Neutrophil (primary cell): ENCODE results near the gene MAPRE3.

Source experiments
- H3K27ac ChIP-seq: fragments of 200-600 bp; sonication (generic); 2 replicates; pipeline ENCODE4 v1.5.1; 2016; ENCODE audit warnings: mild to moderate bottlenecking, moderate library complexity
- H3K27me3 ChIP-seq: fragments of 200-600 bp; sonication (generic); 2 replicates; pipeline ENCODE4 v1.6.0; 2016; ENCODE audit warnings: mild to moderate bottlenecking
- H3K36me3 ChIP-seq: fragments of 200-600 bp; sonication (generic); 2 replicates; pipeline ENCODE4 v1.5.1; 2017
- H3K4me1 ChIP-seq, 2 experiments: fragments of 200-600 bp in 1 of 2; sonication (generic) in 1 of 2; 1 replicate in 1 of 2; 2 replicates in 1 of 2; pipeline versions ENCODE4 v1.5.1 to v1.6.1; 2013 to 2016; ENCODE audit warnings: low read depth in 1 of 2, low read length in 1 of 2, mild to moderate bottlenecking in 1 of 2, moderate library complexity in 1 of 2; ENCODE audit not compliant: control insufficient read depth in 1 of 2, insufficient read depth in 1 of 2
- H3K4me3 ChIP-seq, 2 experiments: fragments of 200-600 bp in 1 of 2; sonication (generic) in 1 of 2; 1 replicate in 1 of 2; 2 replicates in 1 of 2; pipeline ENCODE4 v1.5.1; 2013 to 2016; ENCODE audit warnings: low read depth in 1 of 2, low read length in 1 of 2, mild to moderate bottlenecking in 1 of 2, moderate library complexity in 1 of 2
- H3K9me3 ChIP-seq: fragments of 200-600 bp; sonication (generic); 2 replicates; pipeline ENCODE4 v1.5.1; 2016
- TF ChIP-seq, protein P1 (sequence below): fragments of 200-600 bp; sonication (generic); IDR thresholded peaks from 2 replicates; pipeline ENCODE4 v1.5.1; 2016; ENCODE audit warnings: antibody characterized with exemption

The MAPRE3 gene

GRCh38 chr2:26974352-26974751, 3.9 kb downstream of the MAPRE3 start:
- Histone ChIP-seq H3K4me1 (peaks cover 14 to 15% of the 10 kb centered on the region in 2 experiments), H3K27ac (no peak overlapping the region), H3K9me3 (no peaks in the 10 kb centered on the region), H3K27me3 (peaks cover 69% of the 10 kb centered on the region), H3K4me3 (no peak overlapping the region), H3K36me3 (no peaks in the 10 kb centered on the region)
- TF ChIP-seq, protein P1, sequence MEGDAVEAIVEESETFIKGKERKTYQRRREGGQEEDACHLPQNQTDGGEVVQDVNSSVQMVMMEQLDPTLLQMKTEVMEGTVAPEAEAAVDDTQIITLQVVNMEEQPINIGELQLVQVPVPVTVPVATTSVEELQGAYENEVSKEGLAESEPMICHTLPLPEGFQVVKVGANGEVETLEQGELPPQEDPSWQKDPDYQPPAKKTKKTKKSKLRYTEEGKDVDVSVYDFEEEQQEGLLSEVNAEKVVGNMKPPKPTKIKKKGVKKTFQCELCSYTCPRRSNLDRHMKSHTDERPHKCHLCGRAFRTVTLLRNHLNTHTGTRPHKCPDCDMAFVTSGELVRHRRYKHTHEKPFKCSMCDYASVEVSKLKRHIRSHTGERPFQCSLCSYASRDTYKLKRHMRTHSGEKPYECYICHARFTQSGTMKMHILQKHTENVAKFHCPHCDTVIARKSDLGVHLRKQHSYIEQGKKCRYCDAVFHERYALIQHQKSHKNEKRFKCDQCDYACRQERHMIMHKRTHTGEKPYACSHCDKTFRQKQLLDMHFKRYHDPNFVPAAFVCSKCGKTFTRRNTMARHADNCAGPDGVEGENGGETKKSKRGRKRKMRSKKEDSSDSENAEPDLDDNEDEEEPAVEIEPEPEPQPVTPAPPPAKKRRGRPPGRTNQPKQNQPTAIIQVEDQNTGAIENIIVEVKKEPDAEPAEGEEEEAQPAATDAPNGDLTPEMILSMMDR, result no peak

DNA sequence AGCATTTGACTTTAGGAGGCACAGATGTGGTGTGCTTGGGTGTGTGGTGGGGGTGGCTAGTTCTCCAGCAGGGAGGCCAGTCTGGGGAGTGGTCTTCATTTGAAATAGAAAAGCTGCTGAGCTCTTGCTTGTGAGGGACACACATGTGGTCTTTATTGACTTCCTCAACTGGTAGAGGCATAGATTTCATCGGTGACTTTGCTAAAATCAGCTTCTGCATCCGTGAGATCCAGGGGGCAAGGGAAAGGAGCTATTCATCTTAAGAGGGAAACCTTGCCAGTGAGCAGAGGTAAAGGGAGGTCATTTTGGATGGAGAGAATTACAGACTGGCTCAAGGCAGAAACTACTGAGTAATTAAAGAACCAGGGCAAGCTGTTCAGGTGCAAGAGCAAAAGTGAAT, 4.7 kb downstream of the MAPRE3 start:
- Histone ChIP-seq H3K9me3 (no peaks in the 10 kb centered on the region), H3K4me3 (no peak overlapping the region), H3K27me3 (peaks cover 61% of the 10 kb centered on the region), H3K27ac (no peak overlapping the region), H3K4me1 (peaks cover 12 to 15% of the 10 kb centered on the region in 2 experiments), H3K36me3 (no peaks in the 10 kb centered on the region)
- TF ChIP-seq, protein P1, result no peak

DNA sequence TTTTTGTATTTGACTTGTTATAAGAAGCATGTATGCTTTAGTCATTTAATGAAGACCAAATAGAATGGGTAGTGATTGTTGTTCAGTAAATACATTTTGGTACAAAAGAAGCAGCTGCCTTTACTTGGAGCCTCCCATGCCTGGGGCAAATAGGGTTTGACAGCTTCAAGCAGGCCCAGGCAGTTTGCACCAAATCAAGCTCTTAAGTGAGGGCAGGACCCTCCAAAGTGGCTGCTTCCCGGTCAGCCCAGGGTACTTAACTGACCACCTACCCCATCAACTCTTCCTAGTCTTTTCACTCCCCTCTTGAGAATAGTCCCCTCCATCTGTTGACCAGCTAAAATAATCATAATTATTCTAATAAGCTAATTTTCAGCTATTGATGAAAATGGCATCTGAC, 5.2 kb downstream of the MAPRE3 start:
- TF ChIP-seq, protein P1, result no peak
- peaks cover 10 to 14% of the 10 kb centered on the region in 2 experiments for H3K4me1 ChIP-seq
- no peaks in the 10 kb centered on the region for H3K9me3 ChIP-seq
- no peak overlapping the region for H3K27ac ChIP-seq
- peaks cover 56% of the 10 kb centered on the region for H3K27me3 ChIP-seq
- H3K36me3 ChIP-seq, result no peaks in the 10 kb centered on the region
- H3K4me3 ChIP-seq, result no peak overlapping the region

DNA sequence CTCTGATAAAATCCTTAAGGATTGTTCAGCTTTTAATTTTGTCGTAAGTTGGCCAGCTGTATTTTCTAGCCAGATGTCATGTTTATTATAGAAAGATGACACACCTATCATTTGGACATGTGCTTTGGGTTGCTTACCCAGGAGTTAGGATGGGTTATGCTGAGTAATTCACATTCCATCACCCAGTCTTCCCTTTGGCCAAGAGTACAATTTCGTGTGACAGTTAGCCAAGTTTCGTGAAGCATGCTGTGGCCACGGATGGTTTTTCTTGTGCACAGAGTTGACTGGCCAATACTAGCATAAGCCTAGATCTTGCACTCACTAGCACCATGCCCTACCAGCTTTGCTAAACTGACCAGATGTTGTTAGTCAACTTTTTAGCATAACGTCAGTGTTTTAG, 5.8 kb downstream of the MAPRE3 start:
- peaks cover 50% of the 10 kb centered on the region for H3K27me3 ChIP-seq
- no peaks in the 10 kb centered on the region for H3K36me3 ChIP-seq
- H3K9me3 ChIP-seq, result no peaks in the 10 kb centered on the region
- no peak overlapping the region for H3K4me3 ChIP-seq
- H3K4me1 ChIP-seq, result peaks cover 6 to 8% of the 10 kb centered on the region in 2 experiments
- TF ChIP-seq, protein P1, result no peak
- no peak overlapping the region for H3K27ac ChIP-seq

DNA sequence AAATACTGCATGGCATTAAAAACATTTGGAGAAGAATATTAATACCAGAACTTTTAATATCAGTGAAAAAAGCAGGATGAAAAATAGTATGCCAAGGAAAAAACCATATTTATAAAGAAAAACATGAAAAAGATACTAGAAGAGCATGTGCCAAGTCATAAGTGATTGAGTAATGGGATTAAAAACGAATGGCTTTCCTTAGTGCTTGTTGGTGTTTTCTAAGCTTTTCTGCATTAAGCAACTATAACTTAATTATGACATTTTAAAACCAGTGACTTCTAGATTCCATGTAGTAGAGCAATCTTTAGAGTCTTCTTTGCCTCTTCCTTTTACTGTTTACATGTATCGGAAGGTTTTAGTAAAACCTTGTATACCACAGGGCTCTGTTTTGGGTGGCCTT, 6.6 kb downstream of the MAPRE3 start:
- Histone ChIP-seq H3K9me3 (no peaks in the 10 kb centered on the region), H3K27me3 (peaks cover 42% of the 10 kb centered on the region), H3K36me3 (no peaks in the 10 kb centered on the region), H3K4me3 (no peak overlapping the region), H3K27ac (no peak overlapping the region), H3K4me1 (peaks cover 0 to under 1% of the 10 kb centered on the region in 2 experiments)
- TF ChIP-seq, protein P1, result no peak
